Activated CD4-positive, alpha-beta T cell treated with anti-CD3 and anti-CD28 coated beads, Interleukin-2, amount 50 U/mL, for 1 hour (primary cell): Measurements from ENCODE around the gene PWP2.
"Not testable (repeated sequence)": the region's sequence is repeated elsewhere in the genome, so short reads cannot be mapped to it uniquely, and the experiment has no call there.

Experiments
- DNase-seq: peaks from one replicate; pipeline ENCODE4 v3.0.0-alpha.2; 2020

PWP2 gene

DNA sequence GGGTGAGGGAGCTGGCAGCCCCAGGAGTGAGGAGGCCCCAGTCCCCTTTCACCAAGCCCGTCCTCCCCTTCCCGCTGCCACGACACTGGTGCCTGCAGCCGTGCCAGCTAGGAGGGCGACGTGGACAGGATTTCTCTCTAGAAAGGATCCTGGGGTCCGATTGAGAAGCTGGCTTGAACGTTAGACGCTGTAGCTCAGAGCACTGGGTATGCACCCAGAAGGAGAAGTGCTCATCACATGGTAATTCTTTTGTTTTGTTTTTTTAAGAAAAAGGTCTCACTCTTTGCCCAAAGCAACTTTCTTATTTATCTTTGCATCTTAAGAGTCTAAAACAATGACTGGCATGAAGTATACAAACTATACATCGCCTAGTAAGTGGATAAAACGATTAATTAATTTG lies 60.3 kb downstream of the PWP2 start:
- DNase-seq = not testable (repeated sequence)

DNA sequence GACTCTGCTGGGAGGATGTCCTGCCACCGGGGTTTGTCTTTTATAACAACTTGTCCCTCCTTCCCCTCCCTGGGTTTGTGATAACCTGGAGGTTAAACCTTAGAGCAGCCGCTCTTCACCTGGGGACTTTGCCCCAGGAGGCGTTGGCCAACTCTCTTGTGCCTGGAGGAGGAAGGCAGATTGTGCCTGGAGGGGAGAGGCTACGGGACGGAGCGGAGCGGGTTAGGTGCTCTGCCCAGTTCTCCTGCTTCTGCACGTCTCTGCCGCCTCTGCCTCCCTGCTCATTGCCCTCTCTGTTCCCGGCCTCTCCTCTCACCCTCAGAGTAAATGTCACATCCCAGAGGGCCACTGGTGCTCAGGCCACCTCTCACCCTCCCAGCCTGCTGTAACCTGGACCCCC lies 63.1 kb downstream of the PWP2 start:
- not testable (repeated sequence) for DNase-seq

DNA sequence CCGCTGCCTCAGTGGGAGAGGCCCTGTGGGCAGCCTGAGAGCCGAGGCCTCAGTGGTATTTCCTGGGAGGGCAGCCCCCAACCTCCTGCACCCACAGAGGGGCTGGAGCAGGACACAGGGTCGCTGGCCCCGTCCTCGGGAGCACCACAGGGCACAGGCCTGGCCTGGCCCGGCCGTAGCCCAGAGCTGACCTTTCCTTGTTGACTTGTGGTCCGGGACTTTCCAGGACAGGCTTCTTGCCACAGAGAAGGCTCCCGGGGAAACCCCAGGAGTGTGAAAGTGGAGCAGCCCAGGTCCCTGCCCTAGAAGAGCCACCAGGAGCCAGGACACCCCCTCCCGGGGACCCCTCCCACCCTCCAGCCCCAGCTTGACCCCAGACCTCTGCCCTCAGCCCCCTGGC lies 63.7 kb downstream of the PWP2 start:
- not testable (repeated sequence) for DNase-seq

DNA sequence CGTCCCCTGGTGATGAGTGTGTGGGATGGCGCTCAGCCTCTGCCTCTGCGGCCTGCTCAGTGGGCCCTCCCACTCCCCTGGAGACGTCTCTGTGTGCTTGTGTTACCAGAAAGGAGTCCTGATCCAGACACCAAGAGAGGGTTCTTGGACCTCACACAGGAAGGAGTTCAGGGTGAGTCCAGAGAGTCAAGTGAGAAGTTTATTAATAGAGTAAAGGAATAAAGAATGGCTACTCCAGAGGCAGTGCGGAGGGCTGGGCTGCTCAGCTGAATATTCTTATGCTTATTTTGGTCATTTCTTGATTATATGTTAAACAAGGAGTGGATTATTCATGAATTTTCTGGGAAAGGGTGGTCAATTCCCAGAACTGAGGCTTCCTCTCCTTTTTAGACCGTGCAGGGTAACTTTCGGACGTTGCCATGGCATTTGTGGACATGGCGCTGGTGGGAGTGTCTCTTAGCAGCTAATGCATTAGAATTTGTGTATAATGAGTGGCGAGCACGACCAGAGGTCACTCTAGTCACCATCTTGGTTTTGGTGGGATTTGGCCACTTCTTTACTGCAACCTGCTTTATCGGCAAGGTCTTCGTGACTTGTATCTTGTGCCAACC lies 64.9 kb downstream of the PWP2 start:
- DNase-seq = not testable (repeated sequence)

DNA sequence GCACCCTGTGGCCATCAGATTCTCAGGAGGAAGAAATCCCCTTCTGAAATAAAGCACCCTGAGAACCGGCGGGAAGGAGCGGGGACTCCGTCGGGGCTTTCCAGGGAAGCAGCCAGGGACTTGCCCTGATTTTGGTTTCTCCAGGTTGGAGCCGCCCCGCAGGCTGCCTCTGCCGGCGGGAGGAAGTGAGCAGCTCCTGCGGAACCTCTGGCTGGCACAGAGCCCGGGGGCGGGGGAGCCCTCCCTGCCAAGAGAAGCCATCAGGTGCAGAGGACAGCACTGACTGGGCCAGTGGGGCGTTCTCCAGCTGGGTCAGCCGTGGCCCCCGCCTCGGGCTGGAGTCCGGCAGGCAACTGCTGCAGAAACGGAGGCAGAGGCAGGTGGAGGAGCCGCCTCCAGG lies 65.5 kb downstream of the PWP2 start:
- not testable (repeated sequence) for DNase-seq

DNA sequence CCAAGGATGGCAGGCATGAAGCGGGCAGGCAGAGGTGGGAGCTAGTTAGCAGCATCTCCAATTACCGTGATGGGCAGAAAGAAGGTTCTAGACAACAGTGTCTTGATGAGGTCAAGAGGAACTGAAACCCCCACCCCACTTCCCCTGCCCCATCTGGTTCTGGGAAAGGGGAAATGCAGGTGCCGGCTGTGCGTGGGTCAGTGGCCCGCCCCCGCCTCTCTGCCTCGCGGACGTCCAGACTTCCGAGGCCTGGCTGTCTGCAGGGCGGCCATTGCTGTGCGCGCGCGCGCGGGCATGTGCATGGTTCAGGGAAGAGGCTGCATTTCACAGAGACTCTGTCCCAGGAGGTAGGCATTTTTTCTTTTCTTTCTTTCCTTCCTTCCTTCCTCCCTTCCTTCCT lies 68.0 kb downstream of the PWP2 start:
- DNase-seq = not testable (repeated sequence)

DNA sequence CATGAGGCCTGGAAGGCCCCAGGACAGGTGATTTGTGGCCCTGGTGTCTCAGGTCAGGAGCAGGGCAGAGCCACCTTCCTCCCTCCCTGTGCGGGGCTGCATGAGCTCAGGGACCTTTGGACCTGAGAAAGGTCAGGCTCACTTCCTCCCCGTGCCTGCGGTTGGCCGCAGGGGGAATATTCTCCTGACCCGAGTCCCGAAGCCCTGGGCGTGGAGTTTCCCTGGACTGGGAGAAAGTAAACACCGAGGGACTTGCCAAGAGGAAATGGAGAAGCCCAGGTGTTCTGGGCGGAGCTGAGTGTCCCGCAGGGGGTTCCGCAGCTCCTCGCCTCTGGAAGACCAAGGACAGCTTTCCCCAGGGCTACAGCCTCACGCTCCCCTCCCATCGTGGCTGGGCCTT lies 68.9 kb downstream of the PWP2 start:
- DNase-seq = not testable (repeated sequence)
